HEK293T (cell line): ENCODE results near the gene SUMO2.

Experiments
- BHLHE40 ChIP-seq: fragments of 450-650 bp; IDR thresholded peaks from 2 replicates; pipeline ENCODE4 v1.6.1; 2016; ENCODE audit warnings: mild to moderate bottlenecking, moderate library complexity, borderline replicate concordance
- CTBP1 ChIP-seq: fragments of 450-650 bp; IDR thresholded peaks from 2 replicates; pipeline ENCODE4 v1.6.1; 2016; ENCODE audit warnings: borderline replicate concordance
- ELF4 ChIP-seq: fragments of 450-650 bp; IDR thresholded peaks from 2 replicates; pipeline ENCODE4 v1.6.1; 2017; ENCODE audit warnings: antibody characterized with exemption
- FOXA1 ChIP-seq: fragments of 450-650 bp; IDR thresholded peaks from 2 replicates; pipeline ENCODE4 v1.6.1; 2016; ENCODE audit warnings: mild to moderate bottlenecking
- FOXK2 ChIP-seq: fragments of 450-650 bp; IDR thresholded peaks from 2 replicates; pipeline ENCODE4 v1.6.1; 2016; ENCODE audit warnings: mild to moderate bottlenecking
- FOXM1 ChIP-seq: fragments of 450-650 bp; IDR thresholded peaks from 2 replicates; pipeline ENCODE4 v1.6.1; 2017; ENCODE audit warnings: mild to moderate bottlenecking, borderline replicate concordance
- L3MBTL2 ChIP-seq: fragments of 450-650 bp; conservative IDR thresholded peaks from 2 replicates; pipeline ENCODE4 v1.6.1; 2016; ENCODE audit warnings: mild to moderate bottlenecking
- PKNOX1 ChIP-seq: fragments of 450-650 bp; IDR thresholded peaks from 2 replicates; pipeline ENCODE4 v1.6.1; 2016
- SP1 ChIP-seq: fragments of 450-650 bp; IDR thresholded peaks from 2 replicates; pipeline ENCODE4 v1.6.1; 2017
- SUZ12 ChIP-seq: fragments of 450-650 bp; IDR thresholded peaks from 2 replicates; pipeline ENCODE4 v1.6.1; 2016; ENCODE audit warnings: mild to moderate bottlenecking
- TARDBP ChIP-seq: fragments of 450-650 bp; IDR thresholded peaks from 2 replicates; pipeline ENCODE4 v1.6.1; 2016
- ZNF384 ChIP-seq: fragments of 450-650 bp; IDR thresholded peaks from 2 replicates; pipeline ENCODE4 v1.6.1; 2016

DNA sequence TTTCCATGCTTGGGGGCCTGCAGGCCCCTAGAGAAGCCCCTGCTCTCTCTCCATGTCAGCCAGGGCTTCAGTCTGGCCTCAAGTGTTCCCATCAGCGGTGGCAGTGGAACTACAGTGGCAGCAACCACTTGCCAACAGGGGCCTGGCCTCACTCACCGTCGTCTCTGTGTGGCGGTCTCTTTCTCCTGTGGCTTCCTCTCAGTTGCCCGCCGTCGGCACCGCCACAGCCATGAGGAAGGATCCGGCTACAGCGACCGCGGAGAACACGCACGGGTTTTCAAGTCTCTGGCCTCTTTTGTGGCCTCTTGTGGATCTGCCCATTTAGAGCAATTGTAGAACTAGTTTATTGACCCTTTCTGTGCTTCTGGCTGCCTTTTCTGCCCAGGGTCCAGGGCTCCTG is 64.5 kb downstream of the SUMO2 start:
- TF ChIP-seq TARDBP (no peak), CTBP1 (no peak), ELF4 (no peak), FOXM1 (no peak), SUZ12 (no peak), SP1 (no peak), BHLHE40 (no peak), FOXA1 (no peak), L3MBTL2 (no peak), ZNF384 (no peak), PKNOX1 (no peak), FOXK2 (no peak)
